22Rv1 (cell line): ENCODE data around the gene PRR20G.

ENCODE experiments used
- ZFX ChIP-seq: fragments of 450-650 bp; IDR thresholded peaks from 2 replicates; pipeline ENCODE4 v1.6.1; 2017; ENCODE audit warnings: antibody characterized with exemption, borderline replicate concordance
- TF ChIP-seq, protein P1 (sequence below): fragments of 450-650 bp; IDR thresholded peaks from 2 replicates; pipeline ENCODE4 v1.5.1; 2017; ENCODE audit warnings: mild to moderate bottlenecking

DNA sequence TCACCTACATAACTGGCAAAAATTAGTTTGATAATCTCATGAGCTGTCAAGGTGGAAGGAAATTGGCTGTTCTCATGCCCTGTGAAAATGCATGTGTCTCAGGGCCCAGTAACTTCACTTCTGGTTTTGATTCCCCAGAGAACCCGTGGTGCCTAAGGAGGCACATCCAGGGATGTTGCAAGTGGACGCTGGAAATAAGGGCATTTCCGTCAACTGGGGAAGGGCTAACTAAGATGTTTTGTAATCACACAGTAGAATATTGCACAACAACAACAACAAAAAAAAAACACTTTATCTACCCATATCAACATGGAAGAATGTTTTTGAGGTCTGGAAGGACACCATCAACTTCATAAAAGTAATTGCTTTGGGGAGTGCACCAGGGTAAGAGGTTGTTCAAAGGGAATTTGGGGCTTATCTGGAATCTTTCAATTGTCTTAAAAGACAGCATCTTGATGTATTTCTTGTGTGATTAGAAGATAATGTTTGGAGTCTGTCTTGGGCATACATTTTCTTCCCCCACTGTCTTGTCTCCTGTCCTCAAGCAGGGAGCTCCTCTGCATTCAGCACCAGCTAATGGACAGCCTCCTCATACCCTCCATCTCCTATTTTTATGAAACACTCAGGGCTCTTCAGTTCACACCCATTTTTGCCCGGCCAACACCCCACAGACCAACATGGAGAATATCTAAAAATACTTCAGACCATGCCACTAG, 37.2 kb upstream of the PRR20G start:
- TF ChIP-seq, protein P1, sequence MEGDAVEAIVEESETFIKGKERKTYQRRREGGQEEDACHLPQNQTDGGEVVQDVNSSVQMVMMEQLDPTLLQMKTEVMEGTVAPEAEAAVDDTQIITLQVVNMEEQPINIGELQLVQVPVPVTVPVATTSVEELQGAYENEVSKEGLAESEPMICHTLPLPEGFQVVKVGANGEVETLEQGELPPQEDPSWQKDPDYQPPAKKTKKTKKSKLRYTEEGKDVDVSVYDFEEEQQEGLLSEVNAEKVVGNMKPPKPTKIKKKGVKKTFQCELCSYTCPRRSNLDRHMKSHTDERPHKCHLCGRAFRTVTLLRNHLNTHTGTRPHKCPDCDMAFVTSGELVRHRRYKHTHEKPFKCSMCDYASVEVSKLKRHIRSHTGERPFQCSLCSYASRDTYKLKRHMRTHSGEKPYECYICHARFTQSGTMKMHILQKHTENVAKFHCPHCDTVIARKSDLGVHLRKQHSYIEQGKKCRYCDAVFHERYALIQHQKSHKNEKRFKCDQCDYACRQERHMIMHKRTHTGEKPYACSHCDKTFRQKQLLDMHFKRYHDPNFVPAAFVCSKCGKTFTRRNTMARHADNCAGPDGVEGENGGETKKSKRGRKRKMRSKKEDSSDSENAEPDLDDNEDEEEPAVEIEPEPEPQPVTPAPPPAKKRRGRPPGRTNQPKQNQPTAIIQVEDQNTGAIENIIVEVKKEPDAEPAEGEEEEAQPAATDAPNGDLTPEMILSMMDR = no peak
- TF ChIP-seq ZFX = no peak
